ENCODE measurements around the gene ITGA1.

DNA sequence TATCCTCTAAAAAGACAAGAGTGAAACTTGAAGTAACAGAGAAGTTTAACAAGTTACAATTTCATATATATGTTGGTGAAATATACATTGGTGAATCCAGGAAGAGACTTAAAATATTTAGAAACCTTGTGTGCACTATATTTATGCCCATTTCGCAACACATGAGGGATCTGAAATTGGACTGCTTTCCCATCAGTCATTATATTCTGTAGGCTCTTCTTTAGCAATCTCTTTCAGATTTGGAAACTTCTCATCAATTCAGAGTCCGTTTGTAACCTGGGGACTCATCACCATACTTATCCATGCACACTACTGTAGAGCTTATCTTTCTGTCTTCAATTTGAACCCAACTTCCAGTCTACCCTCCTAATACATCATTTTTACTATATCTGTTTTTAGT is 2.1 kb downstream of the ITGA1 start:
- no peak for TF ChIP-seq TAF1 (IDR thresholded peaks at IDR 0.05; ENCODE audit: borderline replicate concordance, low read depth, low read length)
- no peak for TF ChIP-seq POLR2A (IDR thresholded peaks at IDR 0.05; ENCODE audit: low read depth, low read length)
- no peak for TF ChIP-seq POLR2AphosphoS5 (IDR thresholded peaks at IDR 0.05; ENCODE audit: low read depth, low read length)
